RWPE2 (cell line): ENCODE measurements around the gene CNOT6L.

ENCODE experiments used
- ATAC-seq: fragments of 200-7000 bp; cut with Tn5 transposase; 3 replicates; pipeline ENCODE4 v1.9.1; 2021; ENCODE audit warnings: low read depth
- DNase-seq: peaks from one replicate; pipeline ENCODE4 v3.0.0-alpha.2; 2020; ENCODE audit warnings: low spot score
- H3K27ac ChIP-seq: fragments of 450-650 bp; 2 replicates; pipeline ENCODE4 v1.5.1; 2017; ENCODE audit warnings: mild to moderate bottlenecking; ENCODE audit not compliant: poor library complexity, severe bottlenecking
- H3K27me3 ChIP-seq: fragments of 250-450 bp; sonication (Bioruptor Pico); 2 replicates; pipeline ENCODE4 v1.5.1; 2021; ENCODE audit warnings: mild to moderate bottlenecking, moderate library complexity; ENCODE audit not compliant: insufficient read depth, poor library complexity, severe bottlenecking
- H3K36me3 ChIP-seq: fragments of 250-450 bp; sonication (Bioruptor Pico); 2 replicates; pipeline ENCODE4 v1.5.1; 2020; ENCODE audit warnings: low read depth, mild to moderate bottlenecking, moderate library complexity
- H3K4me1 ChIP-seq: fragments of 250-450 bp; sonication (Bioruptor Pico); 2 replicates; pipeline ENCODE4 v1.5.1; 2021; ENCODE audit warnings: mild to moderate bottlenecking, moderate library complexity; ENCODE audit not compliant: insufficient read depth, poor library complexity, severe bottlenecking
- H3K4me3 ChIP-seq: fragments of 250-450 bp; sonication (Bioruptor Pico); 2 replicates; pipeline ENCODE4 v1.5.1; 2021; ENCODE audit warnings: mild to moderate bottlenecking, moderate library complexity; ENCODE audit not compliant: severe bottlenecking
- H3K9me3 ChIP-seq: fragments of 250-450 bp; sonication (Bioruptor Pico); 2 replicates; pipeline ENCODE4 v1.5.1; 2021; ENCODE audit warnings: mild to moderate bottlenecking, moderate library complexity; ENCODE audit not compliant: severe bottlenecking
- CTCF ChIP-seq: fragments of 450-650 bp; IDR thresholded peaks from one replicate; pipeline ENCODE4 v1.5.1; 2017; ENCODE audit warnings: mild to moderate bottlenecking, moderate library complexity; ENCODE audit not compliant: poor library complexity, severe bottlenecking

CNOT6L gene

DNA sequence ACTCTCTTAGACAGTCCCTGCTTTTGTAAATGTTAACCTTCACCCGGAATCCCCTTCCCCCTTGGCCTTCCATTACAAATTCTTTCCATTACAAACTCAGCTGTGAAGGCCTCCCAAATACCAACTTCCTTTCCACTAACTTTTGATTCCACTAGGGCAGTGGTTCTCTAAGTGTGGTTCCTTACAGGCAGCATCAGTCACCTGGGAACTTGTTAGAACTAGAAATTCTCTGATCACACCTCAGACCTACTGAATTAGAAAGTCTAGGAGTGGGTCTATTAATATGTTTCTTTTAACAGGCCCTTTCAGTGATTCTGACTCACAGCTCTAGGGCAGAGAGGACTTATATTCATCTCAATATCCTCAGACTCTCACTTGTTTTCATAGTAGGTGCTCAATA is 24.5 kb upstream of the CNOT6L start:
- ATAC-seq (no peak), DNase-seq (no peak)
- H3K9me3 ChIP-seq, result no peaks in the 10 kb centered on the region
- no peak overlapping the region for H3K4me3 ChIP-seq
- no peak for TF ChIP-seq CTCF
- H3K27me3 ChIP-seq, result no peaks in the 10 kb centered on the region
- no peaks in the 10 kb centered on the region for H3K36me3 ChIP-seq
- no peaks in the 10 kb centered on the region for H3K4me1 ChIP-seq
- no peak overlapping the region for H3K27ac ChIP-seq

DNA sequence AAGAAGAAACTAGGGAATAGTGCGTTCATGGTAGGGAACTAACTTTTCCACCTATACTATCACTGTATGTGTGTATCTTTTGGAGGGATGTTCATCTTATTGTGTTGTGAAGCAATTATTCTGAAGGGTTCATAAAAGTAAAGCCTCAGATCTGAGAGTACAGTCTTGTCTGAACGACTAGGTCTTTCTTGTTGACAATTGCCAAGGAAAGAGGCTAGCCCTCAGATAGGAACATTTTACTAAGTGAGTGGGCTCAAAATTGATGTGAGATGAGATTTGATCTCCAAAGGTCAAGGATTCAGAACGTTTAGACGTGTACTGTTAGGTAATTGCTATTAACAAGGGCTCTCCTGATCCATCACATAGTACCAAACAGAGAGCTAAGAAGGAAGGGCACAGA is 15.2 kb upstream of the CNOT6L start:
- no peaks in the 10 kb centered on the region for H3K27me3 ChIP-seq
- ATAC-seq (no peak), DNase-seq (no peak)
- H3K27ac ChIP-seq, result no peak overlapping the region
- H3K36me3 ChIP-seq, result no peaks in the 10 kb centered on the region
- no peak for TF ChIP-seq CTCF
- H3K4me1 ChIP-seq, result peaks cover 13% of the 10 kb centered on the region
- no peak overlapping the region for H3K4me3 ChIP-seq
- H3K9me3 ChIP-seq, result no peaks in the 10 kb centered on the region

DNA sequence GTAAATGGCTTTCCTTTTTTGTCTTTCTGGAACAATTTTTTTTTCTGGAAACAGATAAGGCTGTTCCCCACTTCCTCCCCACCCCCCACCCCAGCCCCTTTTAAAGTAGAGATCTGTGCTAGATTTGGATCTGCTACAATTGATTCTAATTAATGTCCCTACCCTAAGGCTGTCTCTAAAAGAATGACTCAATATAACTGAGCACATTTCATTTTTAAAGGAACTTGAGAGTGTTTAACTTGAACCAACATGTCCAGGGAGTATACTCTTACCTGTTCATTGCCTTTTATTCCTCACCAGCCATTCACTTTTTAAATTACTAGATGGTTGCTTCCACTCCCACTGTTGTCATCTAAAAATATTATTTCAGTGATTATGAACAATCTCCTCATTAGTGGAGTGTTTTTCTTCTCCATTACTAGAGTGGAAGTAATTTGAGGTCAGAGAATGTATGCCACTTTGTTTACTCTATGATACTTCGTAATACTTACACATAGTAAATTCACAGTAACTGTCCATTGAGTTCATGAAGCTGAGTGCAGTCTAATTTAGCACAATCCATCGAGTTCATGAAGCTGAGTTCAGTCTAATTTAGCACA is 14.1 kb upstream of the CNOT6L start:
- no peaks in the 10 kb centered on the region for H3K9me3 ChIP-seq
- no peak for DNase-seq
- no peak overlapping the region for H3K4me3 ChIP-seq
- H3K4me1 ChIP-seq, result peaks cover 13% of the 10 kb centered on the region
- TF ChIP-seq CTCF, result no peak
- peak overlapping the region; percentile 47 for H3K27ac ChIP-seq
- no peaks in the 10 kb centered on the region for H3K36me3 ChIP-seq
- H3K27me3 ChIP-seq, result no peaks in the 10 kb centered on the region
- peak; percentile 89 for ATAC-seq

DNA sequence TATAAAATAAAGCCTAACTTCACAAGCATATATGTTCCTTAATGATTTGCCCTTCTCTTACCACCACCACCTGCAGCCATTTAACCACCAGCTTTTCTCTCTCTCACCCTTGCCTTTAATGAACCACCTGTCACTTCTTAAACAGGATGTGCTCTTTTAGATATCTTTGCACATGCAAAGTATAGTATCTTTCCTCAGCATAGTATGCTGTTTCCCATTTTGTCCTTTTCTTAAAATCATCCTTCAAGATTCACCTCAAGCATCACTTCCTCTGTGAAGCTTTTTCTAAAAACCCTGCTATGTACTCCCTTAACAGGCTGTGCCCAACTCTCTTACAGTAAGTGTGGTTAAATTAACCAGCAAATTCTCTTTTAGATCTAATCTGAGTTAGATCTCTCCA is 8.2 kb upstream of the CNOT6L start:
- Histone ChIP-seq H3K36me3 (no peaks in the 10 kb centered on the region), H3K27ac (no peak overlapping the region), H3K9me3 (no peaks in the 10 kb centered on the region), H3K4me3 (no peak overlapping the region), H3K4me1 (peaks cover under 1% of the 10 kb centered on the region), H3K27me3 (no peaks in the 10 kb centered on the region)
- DNase-seq, result no peak
- no peak for ATAC-seq
- TF ChIP-seq CTCF, result no peak

GRCh38 chr4:77826275-77826674 is 7.1 kb upstream of the CNOT6L start:
- DNase-seq (no peak), ATAC-seq (no peak)
- Histone ChIP-seq H3K4me3 (no peak overlapping the region), H3K9me3 (no peaks in the 10 kb centered on the region), H3K4me1 (peaks cover 4% of the 10 kb centered on the region), H3K27ac (no peak overlapping the region), H3K27me3 (no peaks in the 10 kb centered on the region), H3K36me3 (no peaks in the 10 kb centered on the region)
- no peak for TF ChIP-seq CTCF
